Measurements from ENCODE around the gene CD34. TPM values are rescaled to one million over a fixed set of nuclear protein-coding genes. Genes with fewer than 3 reads are reported as not detected.

The CD34 gene
- total RNA-seq, 3 donors from 2014 or later, result 15.7 to 80.6 (median 22.2) TPM

GRCh38 chr1:207861442-207862177 lies 49.3 kb downstream of the CD34 start:
- TF ChIP-seq POLR2AphosphoS5 (IDR thresholded peaks at IDR 0.05) (no peak), POLR2A (IDR thresholded peaks at IDR 0.05) (no peak), CTCF (IDR thresholded peaks at IDR 0.05) (no peak)
- H3K4me3 ChIP-seq, result no peak overlapping the region
- H3K9me3 ChIP-seq, result no peaks in the 10 kb centered on the region
- no peaks in the 10 kb centered on the region for H3K27me3 ChIP-seq
- peaks cover 0 to 16% of the 10 kb centered on the region in 2 donors for H3K4me1 ChIP-seq
- DNase-seq (ENCODE audit: low spot score in 2 of 2), result peak in 1 of 2 donors; percentile 16
- peak overlapping the region; percentile 66 to 70 for H3K27ac ChIP-seq
- no peaks in the 10 kb centered on the region for H3K36me3 ChIP-seq
- intact Hi-C loops (cut with DNase I; ENCODE audit: low total_unique reads), result no loop called here

GRCh38 chr1:207860531-207860930 lies 50.4 kb downstream of the CD34 start:
- Histone ChIP-seq H3K4me3 (no peak overlapping the region), H3K27ac (no peak overlapping the region), H3K27me3 (no peaks in the 10 kb centered on the region), H3K9me3 (no peaks in the 10 kb centered on the region), H3K36me3 (no peaks in the 10 kb centered on the region), H3K4me1 (peaks cover 0 to 16% of the 10 kb centered on the region in 2 donors)
- DNase-seq (ENCODE audit: low spot score in 2 of 2), result peak in 1 of 2 donors; percentile 14
- TF ChIP-seq POLR2A (IDR thresholded peaks at IDR 0.05) (no peak), POLR2AphosphoS5 (IDR thresholded peaks at IDR 0.05) (no peak), CTCF (IDR thresholded peaks at IDR 0.05) (no peak)
- intact Hi-C loops (cut with DNase I; ENCODE audit: low total_unique reads), result no loop called here

GRCh38 chr1:207858806-207859205 lies 52.1 kb downstream of the CD34 start:
- H3K27ac ChIP-seq, result no peak overlapping the region
- H3K9me3 ChIP-seq, result no peaks in the 10 kb centered on the region
- no peaks in the 10 kb centered on the region for H3K27me3 ChIP-seq
- DNase-seq (ENCODE audit: low spot score in 2 of 2), result no peak
- no peak overlapping the region for H3K4me3 ChIP-seq
- TF ChIP-seq CTCF (IDR thresholded peaks at IDR 0.05) (no peak), POLR2A (IDR thresholded peaks at IDR 0.05) (no peak), POLR2AphosphoS5 (IDR thresholded peaks at IDR 0.05) (no peak)
- no peaks in the 10 kb centered on the region for H3K4me1 ChIP-seq
- no peaks in the 10 kb centered on the region for H3K36me3 ChIP-seq
- intact Hi-C loops (cut with DNase I; ENCODE audit: low total_unique reads), result no loop called here

- intact Hi-C loops (cut with DNase I; ENCODE audit: low total_unique reads), result no loop called here
- no peak overlapping the region for H3K4me3 ChIP-seq
- H3K27me3 ChIP-seq, result no peaks in the 10 kb centered on the region
- no peak for DNase-seq (ENCODE audit: low spot score in 2 of 2)
- no peak for TF ChIP-seq CTCF (IDR thresholded peaks at IDR 0.05)
- TF ChIP-seq POLR2A (IDR thresholded peaks at IDR 0.05), result no peak
- TF ChIP-seq POLR2AphosphoS5 (IDR thresholded peaks at IDR 0.05), result no peak
- H3K4me1 ChIP-seq, result no peaks in the 10 kb centered on the region
- H3K9me3 ChIP-seq, result no peaks in the 10 kb centered on the region
- no peak overlapping the region for H3K27ac ChIP-seq
- no peaks in the 10 kb centered on the region for H3K36me3 ChIP-seq
Measured at GRCh38 chr1:207858281-207858680, 52.6 kb downstream of the CD34 start.

GRCh38 chr1:207857447-207857846 lies 53.5 kb downstream of the CD34 start:
- no peak overlapping the region for H3K4me3 ChIP-seq
- H3K27ac ChIP-seq, result no peak overlapping the region
- intact Hi-C loops (cut with DNase I; ENCODE audit: low total_unique reads), result no loop called here
- H3K27me3 ChIP-seq, result no peaks in the 10 kb centered on the region
- H3K4me1 ChIP-seq, result peaks cover 0 to 3% of the 10 kb centered on the region in 2 donors
- no peak for TF ChIP-seq POLR2A (IDR thresholded peaks at IDR 0.05)
- no peak for TF ChIP-seq CTCF (IDR thresholded peaks at IDR 0.05)
- no peak for TF ChIP-seq POLR2AphosphoS5 (IDR thresholded peaks at IDR 0.05)
- no peaks in the 10 kb centered on the region for H3K9me3 ChIP-seq
- no peaks in the 10 kb centered on the region for H3K36me3 ChIP-seq
- peak in 1 of 2 donors; percentile 12 for DNase-seq (ENCODE audit: low spot score in 2 of 2)
